HG03558 (cell line): Measurements from ENCODE around the gene TMEM156.
A peak's percentile ranks its signal among the peaks of the same experiment; 100 is the strongest.
"Not testable (repeated sequence)": the region's sequence is repeated elsewhere in the genome, so short reads cannot be mapped to it uniquely, and the experiment has no call there.

Source experiments
- ATAC-seq: cut with Tn5 transposase; IDR thresholded peaks from one replicate; pipeline ENCODE4 v1.9.1; 2021; ENCODE audit warnings: moderate number of reproducible peaks; ENCODE audit not compliant: unreplicated experiment; ENCODE audit errors: extremely low read depth

TMEM156 gene

DNA sequence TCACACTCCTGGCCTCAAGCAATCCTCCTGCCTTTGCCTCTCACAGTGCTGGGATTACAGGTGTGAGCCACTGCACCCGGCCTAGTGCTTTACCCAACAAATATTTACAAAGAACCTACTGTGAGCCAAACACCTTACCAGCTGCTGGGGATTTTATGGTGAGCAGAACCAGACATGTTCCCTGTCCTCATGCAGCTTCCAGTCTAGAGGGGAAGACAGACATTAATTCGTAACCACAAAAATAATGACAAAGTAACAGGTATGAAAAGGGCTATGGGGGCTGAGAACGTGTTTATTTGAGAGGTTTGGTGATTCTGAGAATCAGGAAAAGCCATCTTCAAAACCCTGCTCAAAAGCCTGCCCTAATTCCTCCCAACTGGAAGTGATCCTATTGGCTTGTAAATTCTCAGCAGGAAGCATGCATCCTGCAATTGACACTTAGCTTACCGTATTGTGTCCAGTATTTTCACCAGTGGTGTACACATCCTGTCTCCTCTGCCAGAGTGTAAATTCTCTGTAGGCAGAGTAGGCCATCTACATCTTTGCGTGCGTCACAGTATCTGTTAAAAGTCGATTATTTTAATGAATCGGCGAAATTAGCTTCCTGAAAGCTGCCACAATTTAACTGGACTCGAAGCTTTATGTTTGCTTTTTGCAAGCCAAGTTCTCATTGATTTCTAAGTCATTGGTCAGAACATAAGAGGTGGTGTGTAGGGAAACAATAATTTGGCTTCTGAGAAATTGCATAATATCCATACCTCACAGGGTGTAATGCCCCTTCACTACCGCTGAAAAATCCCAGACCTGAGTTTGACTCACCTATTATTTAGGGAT, 67.0 kb downstream of the TMEM156 start:
- ATAC-seq = no peak

DNA sequence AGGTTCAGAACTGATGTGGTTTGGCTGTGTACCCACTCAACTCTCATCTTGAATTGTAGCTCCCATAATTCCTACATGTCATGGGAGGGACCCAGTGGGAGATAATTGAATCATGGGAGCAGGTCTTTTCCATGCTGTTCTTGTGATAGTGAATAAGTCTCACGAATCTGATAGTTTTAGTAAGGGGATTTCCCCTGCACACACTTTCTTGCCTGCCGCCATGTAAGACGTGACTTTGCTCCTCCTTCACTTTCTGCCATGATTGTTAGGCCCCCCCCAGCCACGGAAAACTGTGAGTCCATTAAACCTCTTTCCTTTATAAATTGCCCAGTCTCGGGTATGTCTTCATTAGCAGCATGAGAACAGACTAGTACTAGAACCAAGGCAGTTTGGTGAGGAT, 73.0 kb downstream of the TMEM156 start:
- not testable (repeated sequence) for ATAC-seq

DNA sequence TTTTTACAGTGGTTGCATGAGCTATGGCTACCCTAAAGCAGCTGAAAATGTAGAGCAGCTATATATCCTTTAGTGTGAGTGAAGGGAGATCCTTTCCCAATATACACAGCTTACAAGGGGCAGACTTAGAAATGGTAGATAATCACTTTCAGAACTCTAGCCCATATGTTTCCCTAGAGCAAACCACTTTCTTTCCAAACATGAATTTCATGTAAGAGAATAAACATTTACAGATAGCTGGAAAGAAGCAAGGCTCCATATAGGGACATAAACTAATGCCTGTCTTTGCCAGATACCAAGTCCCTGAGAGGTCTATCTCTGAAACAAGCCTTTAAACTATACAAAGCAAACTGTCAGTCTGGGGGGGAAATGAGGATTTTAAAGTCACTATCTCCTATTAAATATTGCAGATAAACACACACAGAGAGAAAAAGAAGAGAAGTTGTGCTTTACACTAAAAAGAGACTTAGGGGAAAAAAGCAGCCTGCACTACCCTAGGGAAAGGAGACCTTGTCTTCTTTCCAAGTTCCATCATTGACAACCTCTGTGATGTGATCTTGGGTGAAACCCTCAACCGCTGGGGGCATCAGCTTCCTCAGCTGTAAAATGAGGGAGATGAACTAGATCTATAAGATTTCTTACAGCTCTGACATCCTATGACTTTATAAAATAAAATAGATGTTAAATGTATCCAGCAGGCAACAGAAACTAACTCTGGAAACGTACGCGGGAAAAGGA, 73.6 kb downstream of the TMEM156 start:
- no peak for ATAC-seq

DNA sequence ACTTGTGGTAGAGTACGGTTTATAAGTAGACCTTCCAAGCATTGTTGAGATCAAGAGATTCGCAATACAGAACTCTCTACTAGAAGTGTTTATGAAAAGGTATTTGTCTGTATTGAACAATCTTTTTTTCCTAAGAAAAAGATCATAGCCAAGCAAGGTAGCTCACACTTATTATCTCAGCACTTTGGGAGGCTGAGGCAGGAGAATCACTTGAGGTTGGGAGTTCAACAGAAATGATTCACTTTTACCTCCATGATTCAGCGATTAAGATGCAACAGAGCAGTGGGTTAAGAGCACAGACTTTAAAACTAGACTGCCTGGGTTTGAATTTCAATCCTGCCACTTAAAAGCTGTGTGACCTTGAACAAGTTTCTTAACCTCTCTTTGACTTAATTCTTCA, 74.3 kb downstream of the TMEM156 start:
- ATAC-seq = no peak

DNA sequence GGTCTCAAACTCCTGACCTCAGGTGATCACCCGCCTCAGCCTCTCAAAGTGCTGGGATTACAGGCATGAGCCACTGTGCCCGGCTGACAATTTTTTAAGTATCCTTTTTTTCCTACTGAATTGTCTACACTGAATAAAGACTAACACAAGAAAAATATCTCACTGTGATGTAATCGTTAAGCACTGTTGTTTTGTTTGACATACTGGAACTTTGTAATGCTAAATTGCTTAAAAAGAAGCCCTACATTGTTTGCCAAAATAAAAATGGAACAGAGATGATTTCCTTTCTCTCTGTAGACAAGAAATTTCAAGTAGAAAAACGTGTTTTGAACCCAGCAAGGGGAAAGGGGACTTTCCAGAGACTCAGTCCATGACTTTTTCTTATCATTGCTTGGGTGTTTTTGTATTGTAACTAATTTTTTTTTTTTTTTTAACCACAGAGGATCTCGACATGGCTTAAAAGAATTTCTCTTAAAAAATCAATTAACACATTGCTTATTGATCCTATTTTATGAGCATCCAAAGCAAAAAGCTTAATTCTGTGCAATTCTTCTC, 74.9 kb downstream of the TMEM156 start:
- no peak for ATAC-seq

DNA sequence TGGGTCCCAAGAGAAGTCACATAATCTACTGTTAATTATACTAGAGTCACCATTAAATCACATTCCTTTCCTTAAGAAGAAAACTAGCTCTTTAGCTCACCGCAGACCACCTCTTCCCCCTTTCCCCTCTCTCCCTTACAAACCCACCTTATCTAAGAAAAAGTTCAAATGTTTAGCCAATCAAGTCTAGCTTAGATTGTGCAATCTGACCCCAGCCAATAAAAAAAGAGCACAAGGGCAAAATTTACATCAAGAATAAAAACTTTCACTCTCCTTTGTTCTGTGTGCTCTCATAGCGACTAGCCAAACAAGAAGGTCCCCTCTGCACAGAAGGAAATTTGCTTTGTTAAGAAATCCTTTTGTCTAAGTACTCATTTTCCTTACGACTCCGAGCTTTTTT, 76.3 kb downstream of the TMEM156 start:
- ATAC-seq = no peak

DNA sequence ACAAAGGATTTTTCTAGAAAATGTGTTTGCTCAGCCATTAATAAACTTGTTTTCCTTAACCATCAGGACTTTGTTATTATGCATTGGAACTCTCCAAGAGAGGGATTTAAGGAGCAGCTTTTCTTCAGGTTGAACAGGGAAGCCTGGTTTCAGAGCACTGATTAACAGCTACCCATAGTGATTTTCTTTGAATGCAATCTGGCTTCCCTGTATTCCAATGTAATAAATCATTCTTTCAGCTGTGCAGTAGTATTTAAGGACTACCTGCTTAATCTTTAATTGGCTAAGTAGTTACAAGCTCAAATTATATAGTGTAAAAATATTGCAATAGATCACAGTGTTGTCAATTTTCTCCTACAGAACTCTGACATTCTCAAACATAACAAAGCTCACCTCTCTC, 77.5 kb downstream of the TMEM156 start:
- no peak for ATAC-seq

DNA sequence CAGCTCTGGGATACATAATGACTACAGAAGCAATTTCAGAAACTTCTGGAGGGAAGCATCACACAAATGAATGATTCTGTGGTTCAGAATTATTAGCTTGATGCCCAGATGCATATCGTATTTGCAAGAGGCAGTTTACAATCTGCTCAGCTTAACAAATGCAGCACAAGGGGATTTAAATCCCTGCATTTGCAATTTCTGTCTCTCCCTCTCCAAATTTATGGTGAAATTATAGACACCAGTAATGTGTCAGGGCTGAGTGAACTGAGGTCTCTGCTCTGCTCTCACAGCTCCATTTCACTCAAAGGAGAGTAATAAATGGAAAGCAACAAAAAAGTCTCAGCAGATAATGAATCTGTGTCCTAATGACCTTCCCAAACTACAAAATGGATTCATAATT, 80.2 kb downstream of the TMEM156 start:
- ATAC-seq = no peak

- no peak for ATAC-seq
Measured at GRCh38 chr4:38951598-38951997, 80.6 kb downstream of the TMEM156 start.

DNA sequence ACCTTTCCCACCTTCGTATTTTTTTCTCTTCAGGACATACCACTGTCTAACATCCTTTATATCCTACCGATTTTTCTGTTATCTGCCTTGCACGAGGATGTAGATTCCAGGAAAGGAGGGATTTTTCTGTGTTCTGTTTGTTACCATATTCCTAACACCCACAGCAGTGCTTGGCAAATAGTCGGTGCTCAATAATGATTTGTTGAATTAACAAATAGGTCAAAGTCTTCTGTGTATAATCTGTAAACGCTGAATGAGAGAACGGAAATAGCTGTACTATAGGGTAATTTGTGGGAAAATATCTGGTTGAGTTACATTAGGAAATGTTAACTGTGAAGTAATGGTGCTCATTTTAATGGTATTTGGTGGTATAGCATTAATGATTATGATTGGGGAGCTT, 81.5 kb downstream of the TMEM156 start:
- no peak for ATAC-seq

DNA sequence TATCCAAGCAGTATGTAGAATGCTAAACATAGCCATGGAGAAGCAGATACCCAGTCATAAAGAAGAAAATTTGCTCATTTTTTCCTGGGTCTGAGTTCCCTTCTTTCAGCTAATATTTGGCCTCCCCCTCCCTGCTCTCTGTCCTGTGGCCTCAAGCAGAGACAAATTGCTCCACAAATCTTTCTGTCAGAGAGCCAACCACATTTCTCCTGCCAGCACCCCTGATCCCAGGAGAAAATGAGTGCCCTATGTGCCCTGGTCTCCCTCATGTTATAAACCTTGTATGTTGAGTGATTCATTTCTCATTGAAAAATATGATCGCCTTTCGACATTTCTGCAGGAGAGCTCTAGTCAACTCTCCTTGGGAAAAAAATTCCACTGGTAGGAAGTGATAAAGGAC, 82.0 kb downstream of the TMEM156 start:
- ATAC-seq = no peak

GRCh38 chr4:38949411-38950051, 82.7 kb downstream of the TMEM156 start:
- ATAC-seq = no peak

DNA sequence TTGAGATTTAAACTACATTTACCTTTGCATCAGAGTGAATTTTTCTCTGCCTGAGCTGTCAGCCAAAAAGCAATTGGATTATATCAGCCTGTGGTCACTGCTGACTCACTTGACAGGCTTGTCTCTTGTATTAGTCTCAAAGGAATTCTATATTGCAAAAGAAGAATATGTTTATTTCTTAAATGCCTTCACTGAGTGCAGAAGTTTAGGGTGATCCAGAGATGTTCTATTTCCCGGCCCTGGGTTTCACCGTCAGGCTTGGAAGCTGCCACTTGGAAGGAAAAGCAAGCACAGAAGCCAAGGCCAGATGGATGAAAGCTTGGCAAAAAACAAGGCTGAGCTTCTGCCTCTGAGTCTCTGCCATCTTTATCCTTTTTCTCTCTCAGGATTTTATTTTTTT, 83.7 kb downstream of the TMEM156 start:
- ATAC-seq = no peak

DNA sequence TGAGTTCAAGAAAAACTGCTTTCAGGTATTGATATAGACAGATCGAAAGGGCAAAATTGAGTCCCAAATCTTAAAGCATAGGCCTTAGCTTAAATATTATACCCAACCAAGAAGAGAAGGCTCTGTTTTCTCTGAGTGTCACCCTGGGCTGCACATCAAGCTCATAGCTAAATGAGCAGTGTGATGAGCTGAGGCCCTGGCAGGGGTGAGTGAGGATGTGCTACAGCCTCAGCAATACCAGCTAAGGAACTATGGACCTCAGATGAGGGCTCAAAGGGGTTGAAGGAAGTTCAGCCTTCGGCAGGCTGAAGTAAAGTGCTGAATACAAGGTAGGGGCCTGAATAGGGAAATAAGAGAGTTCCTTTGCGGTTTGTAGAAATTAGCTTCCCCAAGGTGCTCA, 85.3 kb downstream of the TMEM156 start:
- no peak for ATAC-seq

DNA sequence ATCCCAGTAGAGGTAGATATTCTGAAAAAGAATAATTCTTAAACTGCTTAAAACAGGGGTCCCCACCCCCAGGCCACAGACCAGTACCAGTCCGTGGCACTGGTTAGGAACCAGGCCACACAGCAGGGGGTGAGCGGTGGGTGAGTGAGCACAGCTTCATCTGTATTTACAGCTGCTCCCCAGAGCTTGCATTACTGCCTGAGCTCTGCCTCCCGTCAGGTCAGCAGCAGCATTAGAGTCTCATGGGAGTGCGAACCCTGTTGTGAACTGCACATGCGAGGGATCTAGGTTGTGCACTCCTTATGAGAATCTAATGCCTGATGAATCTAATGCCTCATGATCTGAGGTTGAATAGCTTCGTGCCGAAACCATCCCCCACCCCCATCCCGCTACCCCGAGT, 87.8 kb downstream of the TMEM156 start:
- no peak for ATAC-seq

GRCh38 chr4:38943343-38943742, 88.9 kb downstream of the TMEM156 start:
- ATAC-seq = no peak

DNA sequence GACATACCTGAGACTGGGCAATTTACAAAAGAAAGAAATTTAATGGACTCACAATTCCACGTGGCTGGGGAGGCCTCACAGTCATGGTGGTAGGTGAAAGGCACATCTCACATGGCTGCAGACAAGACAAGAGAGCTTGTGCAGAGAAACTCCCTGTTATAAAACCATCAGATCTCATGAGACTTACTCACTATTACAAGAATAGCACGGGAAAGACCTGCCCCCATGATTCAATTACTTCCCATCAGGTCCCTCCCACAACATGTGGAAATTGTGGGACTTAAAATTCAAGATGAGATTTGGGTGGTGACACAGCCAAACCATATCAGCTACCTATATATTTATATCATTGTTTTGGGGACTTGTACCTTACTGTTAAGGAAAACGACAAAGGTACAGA, 90.3 kb downstream of the TMEM156 start:
- ATAC-seq = not testable (repeated sequence)

DNA sequence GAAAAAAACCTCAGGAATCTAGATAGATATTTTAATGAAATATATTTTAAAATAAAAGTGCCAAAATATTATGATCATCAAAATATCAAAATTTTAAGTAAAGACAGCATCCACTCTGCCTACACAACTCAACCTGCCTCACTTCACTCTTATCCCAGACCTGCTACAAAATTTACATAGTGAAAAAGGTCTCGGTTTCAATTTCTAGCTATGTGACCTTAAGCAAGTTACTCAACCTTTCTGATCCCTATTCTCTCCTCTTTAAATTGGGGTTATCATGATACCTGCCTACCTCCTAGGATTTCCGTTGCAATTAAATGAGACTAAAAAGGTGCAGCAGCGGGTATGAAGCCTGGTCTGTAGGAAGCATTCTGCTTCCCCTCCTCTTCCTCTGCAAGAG, 91.7 kb downstream of the TMEM156 start:
- ATAC-seq = no peak

DNA sequence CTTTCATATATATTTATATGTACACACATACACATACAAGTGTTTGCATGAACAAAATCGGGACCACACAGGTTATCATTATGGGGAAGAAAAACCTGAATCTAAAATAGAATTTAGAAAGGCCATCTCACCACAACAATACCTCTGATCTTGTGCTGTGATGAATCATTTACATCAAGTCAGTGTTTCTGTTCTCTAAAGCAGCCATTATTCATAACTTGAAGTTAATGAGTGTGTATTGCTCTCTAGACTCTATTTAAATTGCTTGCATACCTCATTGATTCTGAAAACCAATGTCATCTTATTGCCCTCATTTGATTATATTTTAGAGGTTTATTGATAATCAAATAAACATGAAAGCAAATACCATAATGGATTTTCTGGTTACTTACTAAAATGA, 93.0 kb downstream of the TMEM156 start:
- ATAC-seq = peak; percentile 84

DNA sequence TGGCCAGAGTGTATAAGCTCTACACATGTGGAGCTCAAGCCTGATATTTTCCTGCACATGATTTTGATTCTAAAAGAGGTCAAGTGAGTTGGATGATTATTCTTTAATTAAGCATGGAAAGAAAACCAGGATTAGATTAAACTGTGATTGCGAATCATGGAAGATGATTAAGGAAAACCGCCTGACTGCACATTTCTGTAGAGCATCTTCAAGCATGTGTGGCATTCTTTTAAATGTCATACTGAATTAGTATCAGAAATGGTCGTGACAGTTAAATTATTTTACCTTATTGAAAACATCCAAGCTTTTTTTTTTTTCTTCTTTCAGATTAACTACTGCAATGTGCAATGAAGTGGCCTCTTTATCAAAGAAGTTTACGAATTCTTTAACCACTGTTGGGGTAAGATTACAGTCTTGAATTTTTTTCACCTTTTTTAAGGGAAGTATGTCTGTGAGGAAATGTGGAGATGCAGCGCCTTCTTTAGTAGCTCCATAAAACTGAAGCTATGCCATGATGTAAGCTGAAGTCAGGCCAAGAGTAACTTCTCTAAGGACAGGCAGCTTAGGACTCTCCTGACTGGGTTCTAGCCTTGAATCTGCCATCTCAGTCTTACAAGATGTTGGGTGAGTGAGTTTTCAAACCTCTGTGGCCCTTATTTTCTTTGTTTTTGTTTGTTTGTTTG, 96.7 kb downstream of the TMEM156 start:
- ATAC-seq = no peak
